Neural progenitor cell (in vitro differentiated cells): ENCODE results near the gene NOTCH1. TPM values are rescaled to one million over a fixed set of nuclear protein-coding genes. Genes with fewer than 3 reads are reported as not detected.

Source experiments
- DNase-seq: peaks from one replicate; pipeline ENCODE4 v3.0.0-alpha.2; 2016; ENCODE audit warnings: low spot score
- H2AFZ ChIP-seq: fragments of 200-600 bp; sonication (generic); replicated peaks from 2 replicates; pipeline ENCODE4 v1.6.1; 2016; ENCODE audit warnings: antibody characterized with exemption
- H3F3A ChIP-seq: fragments of 200-600 bp; sonication (generic); 2 replicates; pipeline ENCODE4 v1.6.1; 2016; ENCODE audit warnings: antibody characterized with exemption, low read depth
- H3K27ac ChIP-seq: fragments of 200-600 bp; sonication (generic); 2 replicates; pipeline ENCODE4 v1.5.1; 2016; ENCODE audit warnings: mild to moderate bottlenecking
- H3K27me3 ChIP-seq: fragments of 200-600 bp; sonication (generic); 2 replicates; pipeline ENCODE4 v1.6.1; 2016; ENCODE audit warnings: mild to moderate bottlenecking, moderate library complexity
- H3K36me3 ChIP-seq: fragments of 200-600 bp; sonication (generic); 2 replicates; pipeline ENCODE4 v1.5.1; 2016
- H3K4me1 ChIP-seq: fragments of 200-600 bp; sonication (generic); 2 replicates; pipeline ENCODE4 v1.6.1; 2016; ENCODE audit warnings: mixed run types
- H3K4me2 ChIP-seq: fragments of 200-600 bp; sonication (generic); 2 replicates; pipeline ENCODE4 v1.6.1; 2016
- H3K4me3 ChIP-seq: fragments of 200-600 bp; sonication (generic); 2 replicates; pipeline ENCODE4 v1.5.1; 2016
- H3K79me2 ChIP-seq: fragments of 200-600 bp; sonication (generic); 2 replicates; pipeline ENCODE4 v1.6.1; 2016; ENCODE audit warnings: low read depth
- H3K9ac ChIP-seq: fragments of 200-600 bp; sonication (generic); 2 replicates; pipeline ENCODE4 v1.6.1; 2016
- H3K9me3 ChIP-seq: fragments of 200-600 bp; sonication (generic); 2 replicates; pipeline ENCODE4 v1.5.1; 2016; ENCODE audit warnings: low read depth
- H4K20me1 ChIP-seq: fragments of 200-600 bp; sonication (generic); 2 replicates; pipeline ENCODE4 v1.6.1; 2016; ENCODE audit warnings: low read depth
- H3K27ac Mint-ChIP-seq: 3 replicates; pipeline ENCODE4 v1.8.0; 2021; ENCODE audit warnings: mixed read lengths
- H3K27me3 Mint-ChIP-seq: 2 replicates; pipeline ENCODE4 v1.8.0; 2022; ENCODE audit warnings: low read depth, mild to moderate bottlenecking, inconsistent platforms, moderate library complexity, mixed read lengths; ENCODE audit not compliant: insufficient read depth
- H3K36me3 Mint-ChIP-seq: 3 replicates; pipeline ENCODE4 v1.8.0; 2021; ENCODE audit warnings: mixed read lengths
- H3K4me1 Mint-ChIP-seq: 3 replicates; pipeline ENCODE4 v1.8.0; 2021; ENCODE audit warnings: mixed read lengths
- H3K4me3 Mint-ChIP-seq: 3 replicates; pipeline ENCODE4 v1.8.0; 2021; ENCODE audit warnings: mild to moderate bottlenecking, moderate library complexity, mixed read lengths
- H3K9me3 Mint-ChIP-seq: 3 replicates; pipeline ENCODE4 v1.8.0; 2020; ENCODE audit warnings: mixed read lengths
- CTCF ChIP-seq: fragments of 200-600 bp; sonication (generic); IDR thresholded peaks from 2 replicates; pipeline ENCODE4 v1.5.1; 2017; ENCODE audit warnings: antibody characterized with exemption, mild to moderate bottlenecking
- EZH2 ChIP-seq: fragments of 200-600 bp; sonication (generic); IDR thresholded peaks from 2 replicates; pipeline ENCODE4 v1.6.1; 2017; ENCODE audit warnings: antibody characterized with exemption, mild to moderate bottlenecking, moderate library complexity
- EZH2phosphoT487 ChIP-seq: fragments of 200-600 bp; sonication (generic); IDR thresholded peaks from 2 replicates; pipeline ENCODE4 v1.6.1; 2017; ENCODE audit warnings: antibody characterized with exemption
- total RNA-seq: library from RNA; depleted of rRNA; stranded (reverse); fragments of >200 nt; gene quantifications from 2 replicates; pipeline ENCODE4 v1.2.3, GENCODE V29; 2015; ENCODE audit warnings: low replicate concordance

Gene NOTCH1
- total RNA-seq, 1 donor from 2014 or later = 11.7 TPM

- Mint-ChIP-seq H3K27ac (no peak overlapping the region), H3K27me3 (peaks cover 4% of the 10 kb centered on the region), H3K9me3 (no peaks in the 10 kb centered on the region), H3K4me1 (no peaks in the 10 kb centered on the region), H3K4me3 (no peak overlapping the region), H3K36me3 (peaks cover 41% of the 10 kb centered on the region)
- DNase-seq = no peak
- Histone ChIP-seq H4K20me1 (peaks cover 8% of the 10 kb centered on the region), H3K9me3 (no peaks in the 10 kb centered on the region), H3K79me2 (no peaks in the 10 kb centered on the region), H3K4me2 (no peak overlapping the region), H3K4me3 (no peak overlapping the region), H3F3A (no peaks in the 10 kb centered on the region), H3K4me1 (no peaks in the 10 kb centered on the region), H2AFZ (no peak overlapping the region), H3K27me3 (no peaks in the 10 kb centered on the region), H3K9ac (no peak overlapping the region), H3K36me3 (no peaks in the 10 kb centered on the region), H3K27ac (no peak overlapping the region)
- no peak for TF ChIP-seq EZH2phosphoT487
- no peak for TF ChIP-seq EZH2
- TF ChIP-seq CTCF = no peak
Measured at GRCh38 chr9:136451221-136451877, 94.5 kb downstream of the NOTCH1 start.

- H2AFZ ChIP-seq = no peak overlapping the region
- Mint-ChIP-seq H3K27ac (no peak overlapping the region), H3K4me3 (no peak overlapping the region), H3K9me3 (no peaks in the 10 kb centered on the region), H3K4me1 (no peaks in the 10 kb centered on the region), H3K27me3 (no peaks in the 10 kb centered on the region), H3K36me3 (peaks cover 33% of the 10 kb centered on the region)
- H3K9ac ChIP-seq = no peak overlapping the region
- TF ChIP-seq EZH2phosphoT487 (no peak), EZH2 (no peak), CTCF (no peak)
- no peaks in the 10 kb centered on the region for H3K79me2 ChIP-seq
- H4K20me1 ChIP-seq = peaks cover 8% of the 10 kb centered on the region
- DNase-seq = no peak
- no peak overlapping the region for H3K27ac ChIP-seq
- no peaks in the 10 kb centered on the region for H3F3A ChIP-seq
- no peak overlapping the region for H3K4me3 ChIP-seq
- H3K27me3 ChIP-seq = no peaks in the 10 kb centered on the region
- no peaks in the 10 kb centered on the region for H3K9me3 ChIP-seq
- no peak overlapping the region for H3K4me2 ChIP-seq
- H3K36me3 ChIP-seq = no peaks in the 10 kb centered on the region
- H3K4me1 ChIP-seq = no peaks in the 10 kb centered on the region
Measured at GRCh38 chr9:136448655-136449054, 97.2 kb downstream of the NOTCH1 start.

- H3K9me3 Mint-ChIP-seq = no peaks in the 10 kb centered on the region
- no peaks in the 10 kb centered on the region for H3K27me3 ChIP-seq
- H3K36me3 ChIP-seq = no peaks in the 10 kb centered on the region
- H3F3A ChIP-seq = no peaks in the 10 kb centered on the region
- peaks cover 31% of the 10 kb centered on the region for H3K36me3 Mint-ChIP-seq
- H3K9ac ChIP-seq = no peak overlapping the region
- no peak overlapping the region for H2AFZ ChIP-seq
- no peak overlapping the region for H3K4me2 ChIP-seq
- no peak for DNase-seq
- H4K20me1 ChIP-seq = peaks cover 9% of the 10 kb centered on the region
- H3K79me2 ChIP-seq = no peaks in the 10 kb centered on the region
- no peak overlapping the region for H3K27ac ChIP-seq
- H3K4me3 ChIP-seq = no peak overlapping the region
- peaks cover 3% of the 10 kb centered on the region for H3K27me3 Mint-ChIP-seq
- no peak overlapping the region for H3K27ac Mint-ChIP-seq
- H3K9me3 ChIP-seq = no peaks in the 10 kb centered on the region
- TF ChIP-seq CTCF = no peak
- no peak for TF ChIP-seq EZH2
- TF ChIP-seq EZH2phosphoT487 = no peak
- no peaks in the 10 kb centered on the region for H3K4me1 Mint-ChIP-seq
- no peak overlapping the region for H3K4me3 Mint-ChIP-seq
- H3K4me1 ChIP-seq = no peaks in the 10 kb centered on the region
Measured at GRCh38 chr9:136447173-136447778, 98.6 kb downstream of the NOTCH1 start.
